HepG2 (cell line): ENCODE results near the gene KRTAP12-1. TPM values are rescaled to one million over a fixed set of nuclear protein-coding genes. Genes with fewer than 3 reads are reported as not detected.

Experiments used
- ATAC-seq: fragments of 200-7000 bp; cut with Tn5 transposase; 3 replicates; pipeline ENCODE4 v1.9.1; 2020; ENCODE audit warnings: mild to moderate bottlenecking, moderate library complexity
- BruUV-seq: library from RNA; stranded (reverse); fragments of 400-500 nt; replicated peaks from 2 replicates; lab custom pipeline; 2021; lab: Mats Ljungman, UMichigan
- CTCF ChIA-PET: fragments of 300-600 bp; formaldehyde crosslinking; extraction: SDS; loops from one replicate; lab custom pipeline; 2021; ENCODE audit warnings: low total read pairs, inconsistent platforms, low intra/inter-chr PET ratio; lab: Yijun Ruan, JAX
- POLR2A ChIA-PET: fragments of 350-600 bp; sonication (Branson Sonifier 250); formaldehyde crosslinking; loops from one replicate; lab custom pipeline; 2020; ENCODE audit warnings: antibody characterized with exemption, inconsistent platforms; lab: Yijun Ruan, JAX
- DNase-seq: peaks from one replicate; pipeline ENCODE4 v3.0.0-alpha.2; 2015; ENCODE audit warnings: low spot score
- FAIRE-seq: peaks from 3 replicates; lab custom pipeline; 2011; peaks lifted over from hg19 to GRCh38; lab: Jason Lieb, UNC
- H2AFZ ChIP-seq: one replicate; pipeline ENCODE4 v1.6.1; 2011; ENCODE audit warnings: low read length, inconsistent platforms
- H3K27ac ChIP-seq: fragments of 300-600 bp; 3 replicates; pipeline ENCODE4 v1.8.0; 2011; ENCODE audit warnings: mixed run types, mild to moderate bottlenecking, mixed read lengths, low read length, inconsistent platforms; ENCODE audit not compliant: insufficient read depth; ENCODE audit errors: extremely low read length
- H3K27me3 ChIP-seq, 2 experiments: fragments of 200-600 bp in 1 of 2; 2 replicates in 1 of 2; 3 replicates in 1 of 2; pipeline versions ENCODE4 v1.6.0 to v1.8.0; 2011; ENCODE audit warnings: low read length in 2 of 2, mild to moderate bottlenecking in 2 of 2, moderate library complexity in 2 of 2, inconsistent platforms in 1 of 2; ENCODE audit not compliant: insufficient read depth in 2 of 2, control insufficient read depth in 1 of 2
- H3K36me3 ChIP-seq, 2 experiments: fragments of 200-600 bp in 1 of 2; replicated peaks in 1 of 2; 2 replicates in 1 of 2; 3 replicates in 1 of 2; pipeline versions ENCODE4 v1.5.1 to v1.8.0; 2011; ENCODE audit warnings: low read length in 2 of 2, inconsistent platforms in 1 of 2; ENCODE audit not compliant: insufficient read depth in 2 of 2, control insufficient read depth in 1 of 2
- H3K4me1 ChIP-seq: 2 replicates; pipeline ENCODE4 v1.5.1; 2012; ENCODE audit warnings: low read length, inconsistent platforms; ENCODE audit not compliant: insufficient read depth
- H3K4me2 ChIP-seq: 2 replicates; pipeline ENCODE4 v1.6.0; 2011; ENCODE audit warnings: low read depth, low read length, inconsistent platforms
- H3K4me3 ChIP-seq, 3 experiments: fragments of 200-600 bp in 1 of 3; sonication (generic), shearing (Covaris generic) in 1 of 3; replicated peaks in 1 of 3; 2 replicates each; pipeline ENCODE4 v1.5.1; 2011 to 2016; ENCODE audit warnings: low read length in 3 of 3, inconsistent platforms in 2 of 3, low read depth in 2 of 3, mild to moderate bottlenecking in 2 of 3, control low read depth in 1 of 3, mixed read lengths in 1 of 3; ENCODE audit not compliant: insufficient read depth in 1 of 3
- H3K79me2 ChIP-seq: one replicate; pipeline ENCODE4 v1.6.1; 2011; ENCODE audit warnings: low read length, inconsistent platforms; ENCODE audit not compliant: insufficient read depth
- H3K9ac ChIP-seq: 2 replicates; pipeline ENCODE4 v1.6.0; 2011; ENCODE audit warnings: mild to moderate bottlenecking, low read depth, low read length, inconsistent platforms; ENCODE audit not compliant: insufficient read depth
- H3K9me3 ChIP-seq: 2 replicates; pipeline ENCODE4 v1.5.1; 2012; ENCODE audit warnings: mild to moderate bottlenecking, low read length
- H4K20me1 ChIP-seq: 2 replicates; pipeline ENCODE4 v1.6.0; 2011; ENCODE audit warnings: inconsistent platforms, mild to moderate bottlenecking, low read length, moderate library complexity; ENCODE audit not compliant: insufficient read depth
- ARID5B ChIP-seq: IDR thresholded peaks from 2 replicates; pipeline ENCODE4 v1.4.0; 2020; ENCODE audit warnings: mild to moderate bottlenecking, missing genetic modification reagents
- CREB3 ChIP-seq: sonication (generic); formaldehyde crosslinking; IDR thresholded peaks from 2 replicates; pipeline ENCODE4 v1.5.0; 2020; ENCODE audit warnings: missing genetic modification reagents
- CREBL2 ChIP-seq: sonication (generic); formaldehyde crosslinking; IDR thresholded peaks from 2 replicates; pipeline ENCODE4 v1.8.1; 2023; ENCODE audit warnings: missing genetic modification reagents, mild to moderate bottlenecking, borderline replicate concordance
- HIC2 ChIP-seq: sonication (generic); formaldehyde crosslinking; IDR thresholded peaks from 2 replicates; pipeline ENCODE4 v1.9.0; 2022; ENCODE audit warnings: low read depth, missing genetic modification reagents
- HOXA7 ChIP-seq: sonication (generic); formaldehyde crosslinking; IDR thresholded peaks from 2 replicates; pipeline ENCODE4 v1.8.1; 2022; ENCODE audit warnings: mild to moderate bottlenecking, missing genetic modification reagents, moderate library complexity
- IKZF1 ChIP-seq: fragments of 450-650 bp; IDR thresholded peaks from 2 replicates; pipeline ENCODE4 v1.7.1; 2016
- MED1 ChIP-seq: sonication (generic); formaldehyde crosslinking; IDR thresholded peaks from 2 replicates; pipeline ENCODE4 v1.4.0; 2020; ENCODE audit warnings: missing genetic modification reagents
- RNF2 ChIP-seq: fragments of 450-650 bp; conservative IDR thresholded peaks from 2 replicates; pipeline ENCODE4 v1.6.1; 2016; ENCODE audit warnings: low read depth
- SIX4 ChIP-seq: sonication (generic); formaldehyde crosslinking; IDR thresholded peaks from 2 replicates; pipeline ENCODE4 v1.4.0; 2020; ENCODE audit warnings: missing genetic modification reagents
- SMARCE1 ChIP-seq: fragments of 450-650 bp; IDR thresholded peaks from 2 replicates; pipeline ENCODE4 v1.6.1; 2017; ENCODE audit warnings: borderline replicate concordance
- SPEN ChIP-seq: sonication (generic); formaldehyde crosslinking; IDR thresholded peaks from 2 replicates; pipeline ENCODE4 v1.5.1; 2020; ENCODE audit warnings: low read depth, mild to moderate bottlenecking, missing genetic modification reagents
- SRY ChIP-seq: sonication (generic); formaldehyde crosslinking; IDR thresholded peaks from 2 replicates; pipeline ENCODE4 v1.8.0; 2022; ENCODE audit warnings: mild to moderate bottlenecking, missing genetic modification reagents
- ZBTB7B ChIP-seq: sonication (generic); formaldehyde crosslinking; IDR thresholded peaks from 2 replicates; pipeline ENCODE4 v1.4.0; 2020; ENCODE audit warnings: missing genetic modification reagents
- ZBTB8A ChIP-seq: sonication (generic); formaldehyde crosslinking; IDR thresholded peaks from 2 replicates; pipeline ENCODE4 v1.4.0; 2020; ENCODE audit warnings: mild to moderate bottlenecking, low read depth, missing genetic modification reagents, borderline replicate concordance
- ZC3H13 ChIP-seq: sonication (generic); formaldehyde crosslinking; IDR thresholded peaks from 2 replicates; pipeline ENCODE4 v1.8.1; 2023; ENCODE audit warnings: mild to moderate bottlenecking, missing genetic modification reagents, moderate library complexity
- ZFP62 ChIP-seq: sonication (generic); formaldehyde crosslinking; IDR thresholded peaks from 2 replicates; pipeline ENCODE4 v1.4.0; 2020; ENCODE audit warnings: missing genetic modification reagents
- ZMYM4 ChIP-seq: sonication (generic); formaldehyde crosslinking; IDR thresholded peaks from 2 replicates; pipeline ENCODE4 v1.8.1; 2023; ENCODE audit warnings: mild to moderate bottlenecking, missing genetic modification reagents
- ZNF468 ChIP-seq: sonication (generic); formaldehyde crosslinking; IDR thresholded peaks from 2 replicates; pipeline ENCODE4 v1.8.0; 2022; ENCODE audit warnings: mild to moderate bottlenecking, moderate library complexity, missing genetic modification reagents
- ZNF572 ChIP-seq: sonication (generic); formaldehyde crosslinking; IDR thresholded peaks from 2 replicates; pipeline ENCODE4 v1.5.1; 2020; ENCODE audit warnings: mild to moderate bottlenecking, missing genetic modification reagents
- WGBS: methylation state at CpG from one replicate; pipeline ENCODE4 v1.1.6; 2017; ENCODE audit warnings: low lambda C conversion rate; 5-methylcytosine and 5-hydroxymethylcytosine counted together
- in situ Hi-C: cut with HindIII; loops from 2 replicates; pipeline ENCODE4 v1.10.0; 2017; ENCODE audit warnings: low pct_unique_long_range_greater_than_20kb; ENCODE audit not compliant: extremely low pct_ligation_motif_present
- intact Hi-C: fragments of 100-400 bp; cut with micrococcal nuclease; formaldehyde crosslinking; loops from one replicate; pipeline ENCODE4 v1.10.0; 2022; ENCODE audit not compliant: unreplicated experiment
- polyA plus RNA-seq, 8 experiments: library from polyadenylated mRNA; depleted of rRNA in 3 of 8; stranded (reverse) in 7 of 8; unstranded in 1 of 8; fragments of >200 nt; fragmentation: Illumina TruSeq in 4 of 8; extraction: Trizol in 4 of 8; gene quantifications; 2 replicates each; pipeline versions ENCODE4 v1.2.1 to v1.2.3, GENCODE V29; 2011 to 2016; ENCODE audit warnings: low read depth in 4 of 8, missing spikeins in 1 of 8, mixed read lengths in 1 of 8; ENCODE audit not compliant: insufficient read depth in 1 of 8
- total RNA-seq, 5 experiments: library from RNA; depleted of rRNA; stranded (reverse); fragments of >200 nt; fragmentation: Illumina TruSeq; extraction: Trizol; gene quantifications; 2 replicates each; pipeline ENCODE4 v1.2.3, GENCODE V29; 2016; ENCODE audit warnings: low read depth in 1 of 5

Gene KRTAP12-1
- total and polyA plus RNA-seq, 2 of the 13 experiments (the other 11 are each of a cell fraction or from before 2014, with no cell fraction given): not detected

GRCh38 chr21:44709426-44710293 is 27.7 kb upstream of the KRTAP12-1 start:
- 52% methylated on average over 31 of the region's 45 CpGs for WGBS
- Histone ChIP-seq H3K4me3 (no peak overlapping the region), H3K27ac (no peak overlapping the region), H3K36me3 (no peaks in the 10 kb centered on the region), H3K9me3 (no peaks in the 10 kb centered on the region), H3K79me2 (no peaks in the 10 kb centered on the region), H4K20me1 (no peaks in the 10 kb centered on the region), H3K4me1 (peaks cover 7% of the 10 kb centered on the region; the same call in 1 of the 2 replicates), H3K4me2 (no peak overlapping the region), H3K9ac (no peak overlapping the region), H2AFZ (no peak overlapping the region), H3K27me3 (peaks cover 16 to 62% of the 10 kb centered on the region in 2 experiments)
- no peak for FAIRE-seq
- POLR2A ChIA-PET: no interaction called here
- no peak for DNase-seq
- in situ Hi-C loops (no loop called here), intact Hi-C loops (no loop called here)
- ATAC-seq: no peak
- CTCF ChIA-PET: no interaction called here
- TF ChIP-seq ZFP62 (CRISPR knock-in tag) (no peak), ZBTB8A (CRISPR knock-in tag) (no peak), ZBTB7B (no peak), ZNF572 (no peak), CREBL2 (no peak), ZNF468 (CRISPR knock-in tag) (no peak), ZC3H13 (CRISPR knock-in tag) (no peak), ZMYM4 (CRISPR knock-in tag) (no peak), RNF2 (no peak), SMARCE1 (no peak), IKZF1 (no peak), HOXA7 (CRISPR knock-in tag) (no peak), SPEN (CRISPR knock-in tag) (no peak), HIC2 (CRISPR knock-in tag) (no peak), SIX4 (CRISPR knock-in tag) (no peak), CREB3 (CRISPR knock-in tag) (no peak), SRY (CRISPR knock-in tag) (no peak), MED1 (CRISPR knock-in tag) (no peak), ARID5B (no peak)
- no TSS peak for BruUV-seq
